Hepatocyte (in vitro differentiated cells): ENCODE measurements around the gene TOP3B. TPM values are rescaled to one million over a fixed set of nuclear protein-coding genes. Genes with fewer than 3 reads are reported as not detected.

Experiments used
- DNase-seq: peaks from one replicate; pipeline ENCODE4 v3.0.0-alpha.2; 2016; ENCODE audit warnings: low spot score
- H2AFZ ChIP-seq: fragments of 200-600 bp; sonication (generic); 2 replicates; pipeline ENCODE4 v1.6.0; 2016; ENCODE audit warnings: antibody characterized with exemption, mild to moderate bottlenecking
- H3K27ac ChIP-seq: fragments of 200-600 bp; sonication (generic); 2 replicates; pipeline ENCODE4 v1.5.1; 2016; ENCODE audit warnings: mild to moderate bottlenecking
- H3K27me3 ChIP-seq: fragments of 200-600 bp; sonication (generic); 2 replicates; pipeline ENCODE4 v1.6.1; 2016
- H3K36me3 ChIP-seq: fragments of 200-600 bp; sonication (generic); replicated peaks from 2 replicates; pipeline ENCODE4 v1.5.1; 2016; ENCODE audit warnings: low read depth; ENCODE audit not compliant: insufficient read depth
- H3K4me1 ChIP-seq: fragments of 200-600 bp; sonication (generic); 2 replicates; pipeline ENCODE4 v1.5.1; 2016; ENCODE audit warnings: mild to moderate bottlenecking, moderate library complexity; ENCODE audit not compliant: insufficient read depth
- H3K4me2 ChIP-seq: fragments of 200-600 bp; sonication (generic); 2 replicates; pipeline ENCODE4 v1.6.0; 2016
- H3K4me3 ChIP-seq: fragments of 200-600 bp; sonication (generic); 2 replicates; pipeline ENCODE4 v1.5.1; 2016; ENCODE audit warnings: mild to moderate bottlenecking
- H3K79me2 ChIP-seq: fragments of 200-600 bp; sonication (generic); 2 replicates; pipeline ENCODE4 v1.6.0; 2017; ENCODE audit warnings: mild to moderate bottlenecking
- H3K9me2 ChIP-seq: fragments of 200-600 bp; sonication (generic); replicated peaks from 2 replicates; pipeline ENCODE4 v1.6.0; 2017; ENCODE audit warnings: mild to moderate bottlenecking; ENCODE audit not compliant: insufficient read depth
- H3K9me3 ChIP-seq: fragments of 200-600 bp; sonication (generic); 2 replicates; pipeline ENCODE4 v1.5.1; 2016; ENCODE audit warnings: low read depth, mild to moderate bottlenecking
- H4K20me1 ChIP-seq: fragments of 200-600 bp; sonication (generic); 2 replicates; pipeline ENCODE4 v1.6.0; 2016; ENCODE audit warnings: mild to moderate bottlenecking; ENCODE audit not compliant: insufficient read depth, poor library complexity, severe bottlenecking
- EZH2 ChIP-seq: fragments of 200-600 bp; sonication (generic); IDR thresholded peaks from 2 replicates; pipeline ENCODE4 v1.6.1; 2016; ENCODE audit warnings: antibody characterized with exemption, mild to moderate bottlenecking, borderline replicate concordance
- EZH2phosphoT487 ChIP-seq: fragments of 200-600 bp; sonication (generic); IDR thresholded peaks from one replicate; pipeline ENCODE4 v1.6.1; 2018; ENCODE audit warnings: antibody characterized with exemption, mild to moderate bottlenecking, low read depth, moderate library complexity; ENCODE audit not compliant: unreplicated experiment, severe bottlenecking
- WGBS: methylation state at CpG from one replicate; pipeline ENCODE4 v1.1.6; 2016; ENCODE audit warnings: low lambda C conversion rate; ENCODE audit errors: missing lambda C conversion rate; 5-methylcytosine and 5-hydroxymethylcytosine counted together
- polyA plus RNA-seq: library from polyadenylated mRNA; unstranded; fragments of >200 nt; fragmentation: Nextera tagmentation; extraction: Ambion mirVana; gene quantifications from 2 replicates; pipeline ENCODE4 v1.2.1, GENCODE V29; 2016
- total RNA-seq: library from RNA; depleted of rRNA; stranded (reverse); fragments of >200 nt; gene quantifications from 2 replicates; pipeline ENCODE4 v1.2.3, GENCODE V29; 2014
- TF ChIP-seq, protein P1 (sequence below): fragments of 200-600 bp; sonication (generic); IDR thresholded peaks from 2 replicates; pipeline ENCODE4 v1.5.1; 2016; ENCODE audit warnings: antibody characterized with exemption, mild to moderate bottlenecking; ENCODE audit not compliant: poor library complexity

TOP3B gene
- total and polyA plus RNA-seq, 2 experiments from 2014 or later = 26.6 to 30.8 TPM

- 90% methylated on average over 2 of the region's 2 CpGs for WGBS
- no peak overlapping the region for H3K27ac ChIP-seq
- no peaks in the 10 kb centered on the region for H3K9me3 ChIP-seq
- no peaks in the 10 kb centered on the region for H3K36me3 ChIP-seq
- no peaks in the 10 kb centered on the region for H3K9me2 ChIP-seq
- no peaks in the 10 kb centered on the region for H3K27me3 ChIP-seq
- no peak for DNase-seq
- no peaks in the 10 kb centered on the region for H3K79me2 ChIP-seq
- H4K20me1 ChIP-seq = no peaks in the 10 kb centered on the region
- TF ChIP-seq EZH2 (no peak), EZH2phosphoT487 (no peak)
- no peak overlapping the region for H3K4me3 ChIP-seq
- H3K4me2 ChIP-seq = no peak overlapping the region
- no peak overlapping the region for H2AFZ ChIP-seq
- no peaks in the 10 kb centered on the region for H3K4me1 ChIP-seq
Measured at GRCh38 chr22:21909871-21910270, 72.7 kb downstream of the TOP3B start.

- Histone ChIP-seq H3K27me3 (no peaks in the 10 kb centered on the region), H3K9me2 (no peaks in the 10 kb centered on the region), H3K4me3 (no peak overlapping the region), H4K20me1 (no peaks in the 10 kb centered on the region), H3K79me2 (no peaks in the 10 kb centered on the region), H3K4me1 (no peaks in the 10 kb centered on the region), H3K36me3 (no peaks in the 10 kb centered on the region), H2AFZ (no peak overlapping the region), H3K4me2 (no peak overlapping the region), H3K9me3 (no peaks in the 10 kb centered on the region), H3K27ac (no peak overlapping the region)
- no peak for DNase-seq
- no peak for TF ChIP-seq EZH2
- no peak for TF ChIP-seq EZH2phosphoT487
- TF ChIP-seq, protein P1, sequence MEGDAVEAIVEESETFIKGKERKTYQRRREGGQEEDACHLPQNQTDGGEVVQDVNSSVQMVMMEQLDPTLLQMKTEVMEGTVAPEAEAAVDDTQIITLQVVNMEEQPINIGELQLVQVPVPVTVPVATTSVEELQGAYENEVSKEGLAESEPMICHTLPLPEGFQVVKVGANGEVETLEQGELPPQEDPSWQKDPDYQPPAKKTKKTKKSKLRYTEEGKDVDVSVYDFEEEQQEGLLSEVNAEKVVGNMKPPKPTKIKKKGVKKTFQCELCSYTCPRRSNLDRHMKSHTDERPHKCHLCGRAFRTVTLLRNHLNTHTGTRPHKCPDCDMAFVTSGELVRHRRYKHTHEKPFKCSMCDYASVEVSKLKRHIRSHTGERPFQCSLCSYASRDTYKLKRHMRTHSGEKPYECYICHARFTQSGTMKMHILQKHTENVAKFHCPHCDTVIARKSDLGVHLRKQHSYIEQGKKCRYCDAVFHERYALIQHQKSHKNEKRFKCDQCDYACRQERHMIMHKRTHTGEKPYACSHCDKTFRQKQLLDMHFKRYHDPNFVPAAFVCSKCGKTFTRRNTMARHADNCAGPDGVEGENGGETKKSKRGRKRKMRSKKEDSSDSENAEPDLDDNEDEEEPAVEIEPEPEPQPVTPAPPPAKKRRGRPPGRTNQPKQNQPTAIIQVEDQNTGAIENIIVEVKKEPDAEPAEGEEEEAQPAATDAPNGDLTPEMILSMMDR = no peak
- WGBS = 86% methylated on average over 7 of the region's 7 CpGs
Measured at GRCh38 chr22:21907638-21908522, 74.7 kb downstream of the TOP3B start.

Other genes starting within 250 kb of the TOP3B start
- 1.9 and 2.0 TPM in 2 replicates for gene YPEL1, start 247.0 kb downstream of the TOP3B start, total RNA-seq
- 3.1 and 3.5 TPM in 2 replicates for gene YPEL1, start 247.0 kb downstream of the TOP3B start, polyA plus RNA-seq
- gene MAPK1, start 115.1 kb downstream of the TOP3B start, total RNA-seq = 52.2 and 53.4 TPM in 2 replicates
- gene MAPK1, start 115.1 kb downstream of the TOP3B start, polyA plus RNA-seq = 66.1 and 74.5 TPM in 2 replicates
- gene PPM1F, start 29.9 kb downstream of the TOP3B start, total RNA-seq = 13.7 and 17.8 TPM in 2 replicates
- 14.7 and 16.1 TPM in 2 replicates for gene PPM1F, start 29.9 kb downstream of the TOP3B start, polyA plus RNA-seq